Ectodermal cell (in vitro differentiated cells): ENCODE data around the gene CREB3.

Experiments
- H3K27ac ChIP-seq: 2 replicates; pipeline ENCODE4 v1.7.0; 2013; ENCODE audit warnings: mild to moderate bottlenecking, low read depth, low read length; ENCODE audit not compliant: insufficient read depth, poor library complexity, severe bottlenecking
- H3K27me3 ChIP-seq: 2 replicates; pipeline ENCODE4 v1.7.0; 2013; ENCODE audit warnings: mild to moderate bottlenecking, low read length; ENCODE audit not compliant: insufficient read depth, control insufficient read depth, poor library complexity, severe bottlenecking
- H3K36me3 ChIP-seq: one replicate; pipeline ENCODE4 v1.7.0; 2013; ENCODE audit warnings: low read length; ENCODE audit not compliant: control insufficient read depth, insufficient read depth
- H3K4me1 ChIP-seq: one replicate; pipeline ENCODE4 v1.7.0; 2013; ENCODE audit warnings: low read length; ENCODE audit not compliant: control insufficient read depth, insufficient read depth
- H3K4me3 ChIP-seq: 2 replicates; pipeline ENCODE4 v1.7.0; 2013; ENCODE audit warnings: low read depth, low read length, control low read depth; ENCODE audit not compliant: insufficient read depth
- H3K9me3 ChIP-seq: 2 replicates; pipeline ENCODE4 v1.7.0; 2013; ENCODE audit warnings: mild to moderate bottlenecking, low read length, moderate library complexity; ENCODE audit not compliant: control insufficient read depth
- WGBS, 2 experiments: methylation state at CpG; one replicate each; pipeline ENCODE4 v1.1.7; 2013; ENCODE audit warnings: missing lambda C conversion rate in 2 of 2; 5-methylcytosine and 5-hydroxymethylcytosine counted together

The CREB3 gene

DNA sequence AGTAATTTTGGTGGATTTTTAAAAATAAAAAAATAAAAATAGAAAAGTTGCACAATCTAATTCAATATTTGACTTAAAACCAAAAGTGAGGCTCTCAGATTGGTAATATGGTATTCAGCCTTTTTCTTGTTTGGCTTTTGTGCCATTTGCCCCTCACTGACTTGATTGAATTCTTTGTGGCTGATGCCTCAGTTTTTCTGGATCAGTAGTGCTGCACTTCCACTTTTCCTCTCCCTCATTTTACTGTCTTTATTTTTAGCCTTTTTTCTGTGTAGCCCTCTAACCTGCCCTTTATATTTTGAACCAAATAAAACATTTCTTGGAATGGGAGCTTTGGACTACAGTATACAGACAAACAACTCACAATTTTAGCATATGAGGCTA, 25.4 kb downstream of the CREB3 start:
- peaks cover 5% of the 10 kb centered on the region for H3K36me3 ChIP-seq
- no peaks in the 10 kb centered on the region for H3K9me3 ChIP-seq
- peaks cover 10% of the 10 kb centered on the region for H3K4me1 ChIP-seq
- H3K27ac ChIP-seq = no peak overlapping the region
- no peaks in the 10 kb centered on the region for H3K27me3 ChIP-seq
- H3K4me3 ChIP-seq = peak overlapping the region; percentile 79

DNA sequence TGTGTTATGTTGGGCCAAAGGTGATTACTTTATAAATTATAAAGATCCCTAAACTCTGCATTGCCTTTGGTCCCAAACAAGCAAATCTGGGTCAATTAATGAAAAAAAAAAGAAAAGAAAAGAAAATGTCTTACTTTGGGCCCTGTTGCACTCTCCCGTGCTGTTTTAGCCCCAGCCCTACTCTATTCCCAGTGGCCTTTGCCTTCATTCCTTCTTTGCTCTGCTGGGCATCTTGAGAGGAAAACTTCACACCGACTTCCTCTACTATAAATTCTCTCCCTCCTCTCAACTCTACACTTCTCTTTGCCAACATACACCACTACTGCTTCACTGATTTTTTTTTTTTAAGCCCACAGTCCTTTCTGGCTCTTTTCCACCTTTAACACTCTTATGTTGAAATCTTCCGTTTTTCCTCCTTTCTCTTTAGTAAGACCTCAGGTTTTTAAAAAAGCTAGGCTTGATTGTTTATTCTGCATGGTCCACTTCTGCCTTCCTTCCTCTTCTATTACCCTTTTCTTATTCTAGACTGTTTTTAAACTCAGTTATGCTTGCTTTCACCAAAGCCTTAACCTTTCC, 26.1 kb downstream of the CREB3 start:
- H3K4me3 ChIP-seq = no peak overlapping the region
- WGBS, 2 experiments = 79 to 83% methylated on average over 3 of the region's 3 CpGs
- no peaks in the 10 kb centered on the region for H3K36me3 ChIP-seq
- H3K27me3 ChIP-seq = no peaks in the 10 kb centered on the region
- no peaks in the 10 kb centered on the region for H3K9me3 ChIP-seq
- H3K4me1 ChIP-seq = peaks cover 10% of the 10 kb centered on the region
- no peak overlapping the region for H3K27ac ChIP-seq

DNA sequence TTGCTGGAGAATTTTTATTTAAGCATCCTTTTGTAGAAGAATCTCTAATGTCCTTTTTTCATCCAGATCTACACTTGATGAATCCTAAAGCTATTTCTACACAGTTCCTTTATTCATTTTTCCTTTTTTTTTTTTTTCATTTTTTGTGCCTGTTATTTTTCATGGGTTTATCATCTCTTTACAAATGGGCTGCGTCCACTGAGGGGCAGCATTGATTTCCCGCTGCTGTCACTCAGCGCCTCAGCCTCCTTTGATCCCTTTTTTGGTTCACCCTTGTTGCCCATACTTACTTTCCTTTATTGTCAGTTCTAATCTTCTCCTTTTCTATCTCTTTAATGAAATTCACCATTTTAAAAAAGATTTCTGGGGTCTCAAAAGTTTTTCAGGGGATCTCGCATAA, 27.3 kb downstream of the CREB3 start:
- H3K27me3 ChIP-seq = no peaks in the 10 kb centered on the region
- H3K36me3 ChIP-seq = no peaks in the 10 kb centered on the region
- 84 to 87% methylated on average over 4 of the region's 4 CpGs for WGBS, 2 experiments
- H3K9me3 ChIP-seq = no peaks in the 10 kb centered on the region
- no peak overlapping the region for H3K4me3 ChIP-seq
- no peak overlapping the region for H3K27ac ChIP-seq
- peaks cover 10% of the 10 kb centered on the region for H3K4me1 ChIP-seq

DNA sequence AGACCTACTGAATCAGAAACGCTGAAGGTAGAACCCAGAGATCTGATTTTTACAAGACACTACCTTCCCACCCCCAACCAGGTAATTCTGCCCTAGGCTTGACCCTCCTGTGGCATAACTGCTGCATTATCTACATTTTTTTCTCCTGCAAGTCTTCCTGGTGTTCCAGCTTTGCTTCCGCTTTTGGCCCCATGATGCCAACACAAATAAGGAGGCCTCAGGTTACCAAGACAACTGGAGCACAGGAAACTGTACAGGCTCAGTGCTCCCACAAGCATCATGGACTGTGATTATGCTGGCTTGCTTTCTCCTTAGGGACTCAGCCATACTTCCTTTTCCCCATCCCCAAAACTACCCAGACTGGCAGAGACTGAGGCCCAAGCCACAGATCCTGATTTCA, 28.2 kb downstream of the CREB3 start:
- H3K27me3 ChIP-seq = no peaks in the 10 kb centered on the region
- 90 to 91% methylated on average over 2 of the region's 2 CpGs for WGBS, 2 experiments
- H3K4me3 ChIP-seq = no peak overlapping the region
- H3K9me3 ChIP-seq = no peaks in the 10 kb centered on the region
- peaks cover 10% of the 10 kb centered on the region for H3K4me1 ChIP-seq
- no peaks in the 10 kb centered on the region for H3K36me3 ChIP-seq
- H3K27ac ChIP-seq = no peak overlapping the region

DNA sequence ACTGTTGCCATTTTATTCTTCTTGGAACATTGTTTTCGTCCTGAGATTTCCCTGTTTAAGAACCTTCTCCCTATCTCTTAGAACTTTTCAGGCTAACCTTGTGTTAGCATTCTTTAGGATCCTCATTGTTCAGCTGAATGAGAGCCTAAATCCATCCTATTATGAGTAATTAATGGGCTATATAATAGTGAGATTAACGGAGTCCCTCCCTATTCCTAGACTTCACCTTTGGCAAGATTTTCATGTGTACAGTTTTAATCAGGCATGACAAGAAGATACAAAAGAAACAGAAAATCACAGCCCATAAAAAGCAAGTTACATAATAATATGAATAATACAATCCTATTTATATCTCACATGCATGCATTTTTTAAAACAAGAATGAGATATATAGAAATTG, 30.7 kb downstream of the CREB3 start:
- Histone ChIP-seq H3K4me1 (peaks cover 5% of the 10 kb centered on the region), H3K27me3 (no peaks in the 10 kb centered on the region), H3K9me3 (no peaks in the 10 kb centered on the region), H3K4me3 (no peak overlapping the region), H3K27ac (no peak overlapping the region), H3K36me3 (no peaks in the 10 kb centered on the region)
- 83 to 100% methylated on average over 1 to 2 of the region's 2 CpGs for WGBS, 2 experiments

DNA sequence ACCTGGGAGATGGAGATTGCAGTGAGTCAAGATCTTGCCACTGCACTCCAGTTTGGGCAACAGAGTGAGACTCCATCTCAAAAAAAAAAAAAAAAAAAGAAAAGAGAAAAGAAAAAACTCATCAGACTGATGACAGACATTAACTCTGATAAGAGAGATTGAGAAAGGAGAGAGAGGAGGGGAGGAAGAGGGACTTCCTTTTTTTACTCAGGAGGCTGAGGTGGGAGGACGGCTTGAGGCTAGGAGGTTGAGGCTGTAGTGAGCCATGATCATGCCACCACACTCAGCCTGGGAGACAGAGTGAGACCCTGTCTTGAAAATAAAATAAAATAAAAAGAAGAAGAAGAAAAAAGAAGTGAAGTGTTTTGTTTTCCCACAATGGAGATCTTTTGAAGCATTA, 31.3 kb downstream of the CREB3 start:
- H3K9me3 ChIP-seq = no peaks in the 10 kb centered on the region
- WGBS, 2 experiments = 100% methylated on average over 1 of the region's 1 CpG
- H3K27me3 ChIP-seq = no peaks in the 10 kb centered on the region
- H3K36me3 ChIP-seq = no peaks in the 10 kb centered on the region
- no peaks in the 10 kb centered on the region for H3K4me1 ChIP-seq
- H3K27ac ChIP-seq = no peak overlapping the region
- no peak overlapping the region for H3K4me3 ChIP-seq

DNA sequence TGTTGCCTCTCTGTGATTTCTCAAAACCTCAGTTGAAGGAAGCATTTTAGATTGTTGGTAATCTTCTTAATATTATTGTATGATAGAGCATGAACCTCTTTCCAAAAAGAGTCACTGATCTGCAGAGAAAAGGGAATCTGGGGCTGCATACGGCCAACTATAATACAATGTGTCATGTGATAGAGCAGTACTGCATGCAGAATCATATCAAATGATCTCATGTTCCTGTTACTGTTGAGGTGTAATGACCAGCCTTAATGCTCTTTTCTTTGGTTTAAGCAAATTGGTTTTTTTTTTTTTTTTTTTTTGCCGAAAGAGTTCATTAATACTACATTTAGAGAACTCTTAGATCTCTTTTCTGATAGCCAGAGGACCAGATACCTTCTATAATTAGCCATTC, 34.5 kb downstream of the CREB3 start:
- WGBS, 2 experiments = 100% methylated on average over 1 of the region's 2 CpGs
- H3K4me1 ChIP-seq = no peaks in the 10 kb centered on the region
- H3K27me3 ChIP-seq = no peaks in the 10 kb centered on the region
- H3K9me3 ChIP-seq = no peaks in the 10 kb centered on the region
- H3K36me3 ChIP-seq = no peaks in the 10 kb centered on the region
- no peak overlapping the region for H3K27ac ChIP-seq
- no peak overlapping the region for H3K4me3 ChIP-seq

DNA sequence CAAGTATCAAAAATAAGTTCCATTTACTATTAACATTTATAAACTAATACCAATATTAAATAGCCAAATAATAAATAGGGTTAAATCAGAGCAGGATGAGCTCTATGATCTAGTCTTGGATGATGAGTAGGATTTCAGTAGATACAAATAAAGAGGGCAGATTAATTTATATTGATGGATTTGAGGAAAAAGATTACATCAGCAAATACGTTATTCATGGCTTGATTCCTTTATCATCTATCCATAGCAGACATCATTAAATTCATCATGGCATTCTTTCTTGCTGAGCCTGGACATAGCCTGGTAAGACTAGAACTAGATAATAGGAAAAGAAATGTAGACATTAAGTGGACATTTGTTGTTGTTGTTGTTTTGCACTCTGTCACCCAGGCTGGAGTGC, 35.0 kb downstream of the CREB3 start:
- no peaks in the 10 kb centered on the region for H3K27me3 ChIP-seq
- H3K4me1 ChIP-seq = no peaks in the 10 kb centered on the region
- H3K27ac ChIP-seq = no peak overlapping the region
- H3K4me3 ChIP-seq = no peak overlapping the region
- H3K36me3 ChIP-seq = no peaks in the 10 kb centered on the region
- no peaks in the 10 kb centered on the region for H3K9me3 ChIP-seq
- 100% methylated on average over 1 of the region's 1 CpG; no CpG with 5 or more reads in 1 of the 2 experiments for WGBS, 2 experiments

DNA sequence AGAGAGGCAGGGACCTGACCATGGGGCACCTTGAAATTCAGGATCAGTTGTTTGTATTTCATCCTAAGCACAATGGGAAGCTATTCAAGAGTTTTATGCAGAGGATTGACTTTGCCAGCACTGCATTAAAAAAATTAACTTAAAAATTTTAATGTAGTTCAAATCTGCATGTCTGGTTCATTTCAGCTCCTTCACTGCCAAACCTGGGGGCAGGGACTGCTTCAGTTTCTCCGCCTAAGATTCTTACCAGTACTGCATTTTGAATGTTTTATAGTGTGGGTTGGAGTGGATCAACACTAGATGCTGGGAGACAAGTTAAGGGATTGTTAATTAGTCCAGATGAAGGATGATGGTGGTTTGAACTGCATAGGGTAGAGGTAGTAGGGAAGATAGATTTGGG, 37.3 kb downstream of the CREB3 start:
- Histone ChIP-seq H3K27me3 (no peaks in the 10 kb centered on the region), H3K36me3 (no peaks in the 10 kb centered on the region), H3K27ac (no peak overlapping the region), H3K4me1 (no peaks in the 10 kb centered on the region), H3K4me3 (no peak overlapping the region), H3K9me3 (no peaks in the 10 kb centered on the region)
- 93 to 95% methylated on average over 1 of the region's 1 CpG for WGBS, 2 experiments

DNA sequence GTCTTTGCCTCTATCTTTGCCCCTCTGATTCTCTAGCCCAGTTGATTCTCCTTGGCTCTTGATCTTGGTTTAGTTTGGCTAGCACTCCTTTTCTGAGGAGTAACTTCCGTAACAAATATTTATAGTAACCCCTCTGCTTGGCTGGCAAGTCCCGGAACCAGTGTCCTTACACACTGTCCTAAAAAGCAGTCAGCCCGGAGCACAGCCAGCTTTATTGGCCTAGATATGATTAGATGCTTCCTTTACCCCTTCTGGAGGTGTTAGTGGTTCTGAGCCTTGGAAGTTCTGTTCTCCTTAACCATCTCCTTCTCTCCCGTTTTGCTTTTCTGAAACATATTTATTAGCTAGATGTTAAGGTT, 38.6 kb downstream of the CREB3 start:
- peaks cover 7% of the 10 kb centered on the region for H3K4me1 ChIP-seq
- H3K27me3 ChIP-seq = no peaks in the 10 kb centered on the region
- no peak overlapping the region for H3K4me3 ChIP-seq
- 89 to 99% methylated on average over 3 of the region's 4 CpGs for WGBS, 2 experiments
- H3K36me3 ChIP-seq = no peaks in the 10 kb centered on the region
- H3K27ac ChIP-seq = no peak overlapping the region
- no peaks in the 10 kb centered on the region for H3K9me3 ChIP-seq

DNA sequence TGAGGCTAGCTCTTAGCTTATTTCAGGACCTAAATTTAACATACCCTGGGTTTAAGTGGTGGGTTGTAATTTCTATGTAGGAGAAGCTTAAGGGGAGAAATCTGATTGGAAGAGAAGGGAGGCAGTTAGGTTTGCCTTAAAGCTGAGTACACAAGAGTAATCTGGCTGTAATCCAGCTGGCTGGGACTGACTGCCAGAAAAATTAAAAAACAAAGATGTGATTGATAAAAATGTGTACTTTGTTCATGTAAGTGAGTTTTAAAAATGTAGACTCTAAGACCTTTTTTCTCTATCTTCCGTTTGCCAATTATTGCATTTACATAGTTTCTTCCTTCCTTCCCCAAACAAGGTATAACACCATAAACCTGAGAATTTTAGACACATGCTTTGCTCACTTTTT, 39.1 kb downstream of the CREB3 start:
- no peaks in the 10 kb centered on the region for H3K36me3 ChIP-seq
- H3K27ac ChIP-seq = no peak overlapping the region
- H3K4me3 ChIP-seq = no peak overlapping the region

More for the DNA sequence above, 39.1 kb downstream of the CREB3 start:
- Histone ChIP-seq H3K4me1 (peaks cover 9% of the 10 kb centered on the region), H3K9me3 (no peaks in the 10 kb centered on the region), H3K27me3 (no peaks in the 10 kb centered on the region)
- WGBS, 2 experiments = 100% methylated on average over 1 of the region's 1 CpG; no CpG with 5 or more reads in 1 of the 2 experiments
